Stomach (tissue), 19 donors: Measurements from ENCODE around the gene RHOXF2. TPM values are rescaled to one million over a fixed set of nuclear protein-coding genes. Genes with fewer than 3 reads are reported as not detected.
"Not testable (repeated sequence)": the region's sequence is repeated elsewhere in the genome, so short reads cannot be mapped to it uniquely, and the experiment has no call there.

ENCODE experiments used
- DNase-seq, 2 donors: peaks; one replicate each; pipeline versions ENCODE4 v3.0.0 to v3.0.0-alpha.2; 2013 to 2019
- H3K27ac ChIP-seq, 5 donors: fragments of 200-600 bp in 4 of 5; sonication (generic) in 4 of 5; one replicate each; pipeline ENCODE4 v1.5.1; 2013 to 2019; ENCODE audit warnings: mild to moderate bottlenecking in 1 of 5, moderate library complexity in 1 of 5
- H3K27me3 ChIP-seq, 3 donors: fragments of 200-600 bp; sonication (generic); one replicate each; pipeline ENCODE4 v1.5.1; 2017 to 2019; ENCODE audit warnings: mixed run types in 1 of 3
- H3K36me3 ChIP-seq, 4 donors: fragments of 200-600 bp; sonication (generic); 1 replicate in 3 of 4; 2 replicates in 1 of 4; pipeline ENCODE4 v1.5.1; 2016 to 2019
- H3K4me1 ChIP-seq, 4 donors: fragments of 200-600 bp; sonication (generic); one replicate each; pipeline ENCODE4 v1.5.1; 2016 to 2019
- H3K4me3 ChIP-seq, 4 donors: fragments of 200-600 bp; sonication (generic) in 3 of 4; one replicate each; pipeline ENCODE4 v1.5.1; 2016 to 2019; ENCODE audit warnings: mild to moderate bottlenecking in 1 of 4
- H3K9me3 ChIP-seq, 4 donors: fragments of 200-600 bp; sonication (generic); one replicate each; pipeline ENCODE4 v1.5.1; 2016 to 2019
- EP300 ChIP-seq: sonication (generic); formaldehyde crosslinking; IDR thresholded peaks from one replicate; pipeline ENCODE4 v1.6.1; 2017; ENCODE audit warnings: antibody characterized with exemption
- POLR2A ChIP-seq, 4 donors: fragments of 450-650 bp; IDR thresholded peaks; one replicate each; pipeline ENCODE4 v1.6.1; 2016; ENCODE audit warnings: antibody characterized with exemption in 4 of 4, control low read depth in 2 of 4, mild to moderate bottlenecking in 1 of 4, moderate library complexity in 1 of 4
- POLR2AphosphoS5 ChIP-seq, 3 donors: sonication (generic); formaldehyde crosslinking; IDR thresholded peaks; one replicate each; pipeline ENCODE4 v1.6.1; 2016; ENCODE audit warnings: antibody characterized with exemption in 3 of 3
- WGBS, 5 donors: extraction: QIAGEN DNeasy Blood & Tissue Kit in 3 of 5; methylation state at CpG; one replicate each; pipeline versions ENCODE4 v1.1.5 to v1.1.7; 2013 to 2018; 5-methylcytosine and 5-hydroxymethylcytosine counted together
- intact Hi-C: fragments of 100-400 bp; cut with DNase I; formaldehyde crosslinking; loops from one replicate; pipeline ENCODE4 v1.15.1; 2023; ENCODE audit warnings: low total_unique reads
- long read RNA-seq, 10 donors: transcript quantifications; one replicate each; lab custom pipeline, GENCODE V29; 2026
- polyA plus RNA-seq, 3 donors: library from polyadenylated mRNA; stranded (reverse); fragments of 200-250 nt; gene quantifications; one replicate each; pipeline ENCODE4 v1.2.3, GENCODE V29; 2013
- total RNA-seq, 5 donors: library from RNA; depleted of rRNA; stranded (reverse); fragments of >200 nt; gene quantifications; one replicate each; pipeline versions ENCODE4 v1.1.0 to v1.2.3, GENCODE V29; 2014 to 2016
- TF ChIP-seq, protein P1 (sequence below), 7 experiments: fragments of 450-650 bp in 4 of 7; fragments of 200-600 bp in 3 of 7; sonication (generic) in 3 of 7; IDR thresholded peaks; one replicate each; pipeline ENCODE4 v1.5.1; 2016 to 2019; ENCODE audit warnings: antibody characterized with exemption in 7 of 7, control low read depth in 2 of 7, mild to moderate bottlenecking in 1 of 7
- donor health status: healthy with polysubstance abuse.
- donor health status: Bipolar disorder and iron deficiency.
- donor health status: healthy.

Gene RHOXF2, protein sequence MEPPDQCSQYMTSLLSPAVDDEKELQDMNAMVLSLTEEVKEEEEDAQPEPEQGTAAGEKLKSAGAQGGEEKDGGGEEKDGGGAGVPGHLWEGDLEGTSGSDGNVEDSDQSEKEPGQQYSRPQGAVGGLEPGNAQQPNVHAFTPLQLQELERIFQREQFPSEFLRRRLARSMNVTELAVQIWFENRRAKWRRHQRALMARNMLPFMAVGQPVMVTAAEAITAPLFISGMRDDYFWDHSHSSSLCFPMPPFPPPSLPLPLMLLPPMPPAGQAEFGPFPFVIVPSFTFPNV
- total RNA-seq (not detected), polyA plus RNA-seq (not detected)
- long read RNA-seq, donor 1 = 0 reads
- long read RNA-seq, donor 2 = 0 reads
- long read RNA-seq, donor 3 = 0 reads
- long read RNA-seq, donor 4 = 0 reads
- long read RNA-seq, donor 5 = 0 reads
- long read RNA-seq, donor 6 = 0 reads
- long read RNA-seq, donor 7 = 0 reads
- long read RNA-seq, donor 8 = 0 reads
- long read RNA-seq, donor 9 = 0 reads
- long read RNA-seq, donor 10 = 0 reads

DNA sequence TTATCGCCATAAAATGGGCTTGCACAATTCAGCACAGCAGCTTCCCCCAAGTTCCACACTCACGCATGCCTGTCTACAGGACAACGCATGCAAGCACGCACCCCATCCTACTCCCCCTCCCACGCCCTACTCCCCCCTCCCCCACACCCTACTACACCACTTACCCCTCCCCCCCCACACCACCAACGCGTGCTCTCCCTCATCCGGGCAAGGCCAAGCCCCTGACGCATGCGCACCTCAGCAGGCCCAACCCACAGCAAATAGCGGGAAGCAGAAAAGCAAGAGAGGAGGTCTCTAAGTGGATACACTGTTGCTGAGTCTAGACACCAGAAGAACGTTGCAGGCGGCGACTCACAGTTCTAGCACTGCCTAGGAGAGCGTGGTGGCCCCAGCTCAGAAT, at the start of gene RHOXF2:
TSS of gene RHOXF2 (plus strand) at position 301 of the 400 bp plus-strand sequence. CDS start 138 bp downstream, outside the sequence.
- H3K27ac ChIP-seq, H3K4me3 ChIP-seq, DNase-seq, H3K36me3 ChIP-seq, H3K27me3 ChIP-seq, H3K4me1 ChIP-seq, intact Hi-C loops, H3K9me3 ChIP-seq: not testable (repeated sequence)
- no CpG with 5 or more reads among the region's 15 CpGs for WGBS, 5 donors

DNA sequence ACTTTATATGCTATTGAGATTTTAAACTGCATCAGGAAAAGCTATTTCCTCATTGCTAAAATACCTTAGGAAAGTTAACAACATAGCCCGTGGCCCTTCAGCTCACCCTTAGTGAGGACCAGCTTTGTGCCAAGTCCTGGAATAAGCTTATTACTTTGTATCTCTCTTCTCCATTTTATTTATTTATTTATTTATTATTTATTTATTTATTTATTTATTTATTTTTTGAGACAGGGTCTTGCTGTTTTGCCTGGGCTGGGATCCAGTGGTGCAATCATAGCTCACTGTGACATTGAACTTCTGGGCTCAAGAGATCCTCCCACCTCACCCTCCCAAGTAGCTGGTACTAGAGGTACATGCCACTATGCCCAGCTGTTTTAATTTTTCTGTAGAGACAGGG, 49.0 kb upstream of the RHOXF2 start:
- Histone ChIP-seq H3K9me3 (peaks cover 0 to 13% (median 3%) of the 10 kb centered on the region in 4 donors), H3K27me3 (no peaks in the 10 kb centered on the region), H3K4me1 (no peaks in the 10 kb centered on the region), H3K27ac (no peak overlapping the region), H3K36me3 (no peaks in the 10 kb centered on the region), H3K4me3 (no peak overlapping the region)
- DNase-seq = no peak
- intact Hi-C loops = no loop called here
- 73 to 91% (median 85%) methylated on average over 1 of the region's 1 CpG for WGBS, 5 donors
- TF ChIP-seq POLR2AphosphoS5 (IDR thresholded peaks at IDR 0.05) (no peak), POLR2A (IDR thresholded peaks at IDR 0.05) (no peak), EP300 (no peak)
- TF ChIP-seq, protein P1, sequence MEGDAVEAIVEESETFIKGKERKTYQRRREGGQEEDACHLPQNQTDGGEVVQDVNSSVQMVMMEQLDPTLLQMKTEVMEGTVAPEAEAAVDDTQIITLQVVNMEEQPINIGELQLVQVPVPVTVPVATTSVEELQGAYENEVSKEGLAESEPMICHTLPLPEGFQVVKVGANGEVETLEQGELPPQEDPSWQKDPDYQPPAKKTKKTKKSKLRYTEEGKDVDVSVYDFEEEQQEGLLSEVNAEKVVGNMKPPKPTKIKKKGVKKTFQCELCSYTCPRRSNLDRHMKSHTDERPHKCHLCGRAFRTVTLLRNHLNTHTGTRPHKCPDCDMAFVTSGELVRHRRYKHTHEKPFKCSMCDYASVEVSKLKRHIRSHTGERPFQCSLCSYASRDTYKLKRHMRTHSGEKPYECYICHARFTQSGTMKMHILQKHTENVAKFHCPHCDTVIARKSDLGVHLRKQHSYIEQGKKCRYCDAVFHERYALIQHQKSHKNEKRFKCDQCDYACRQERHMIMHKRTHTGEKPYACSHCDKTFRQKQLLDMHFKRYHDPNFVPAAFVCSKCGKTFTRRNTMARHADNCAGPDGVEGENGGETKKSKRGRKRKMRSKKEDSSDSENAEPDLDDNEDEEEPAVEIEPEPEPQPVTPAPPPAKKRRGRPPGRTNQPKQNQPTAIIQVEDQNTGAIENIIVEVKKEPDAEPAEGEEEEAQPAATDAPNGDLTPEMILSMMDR (IDR thresholded peaks at IDR 0.05) = no peak

DNA sequence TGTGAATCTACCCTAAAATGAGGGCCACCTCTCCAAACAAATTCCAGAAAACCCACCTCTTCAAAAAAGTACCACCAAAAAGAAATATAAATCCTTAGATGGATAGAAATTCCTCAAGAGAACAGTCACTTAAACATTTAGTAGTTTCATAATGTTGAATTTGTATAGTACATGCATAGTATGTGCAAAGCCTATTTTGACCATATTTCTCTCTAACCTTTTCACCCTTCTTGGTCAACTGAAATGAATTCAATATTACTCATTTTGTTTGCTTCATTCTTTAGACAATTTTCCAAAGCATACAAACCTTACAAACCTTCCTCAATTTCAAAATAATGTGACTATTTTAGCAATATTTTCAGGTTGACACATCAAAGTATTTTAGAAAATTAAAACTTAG, 46.8 kb upstream of the RHOXF2 start:
- no peak overlapping the region for H3K4me3 ChIP-seq
- no peak overlapping the region for H3K27ac ChIP-seq
- H3K4me1 ChIP-seq = no peaks in the 10 kb centered on the region
- no peaks in the 10 kb centered on the region for H3K9me3 ChIP-seq
- TF ChIP-seq EP300 = no peak
- TF ChIP-seq, protein P1 (IDR thresholded peaks at IDR 0.05) = no peak
- TF ChIP-seq POLR2AphosphoS5 (IDR thresholded peaks at IDR 0.05) = no peak
- TF ChIP-seq POLR2A (IDR thresholded peaks at IDR 0.05) = no peak
- no peak for DNase-seq
- intact Hi-C loops = no loop called here
- no peaks in the 10 kb centered on the region for H3K27me3 ChIP-seq
- no peaks in the 10 kb centered on the region for H3K36me3 ChIP-seq

DNA sequence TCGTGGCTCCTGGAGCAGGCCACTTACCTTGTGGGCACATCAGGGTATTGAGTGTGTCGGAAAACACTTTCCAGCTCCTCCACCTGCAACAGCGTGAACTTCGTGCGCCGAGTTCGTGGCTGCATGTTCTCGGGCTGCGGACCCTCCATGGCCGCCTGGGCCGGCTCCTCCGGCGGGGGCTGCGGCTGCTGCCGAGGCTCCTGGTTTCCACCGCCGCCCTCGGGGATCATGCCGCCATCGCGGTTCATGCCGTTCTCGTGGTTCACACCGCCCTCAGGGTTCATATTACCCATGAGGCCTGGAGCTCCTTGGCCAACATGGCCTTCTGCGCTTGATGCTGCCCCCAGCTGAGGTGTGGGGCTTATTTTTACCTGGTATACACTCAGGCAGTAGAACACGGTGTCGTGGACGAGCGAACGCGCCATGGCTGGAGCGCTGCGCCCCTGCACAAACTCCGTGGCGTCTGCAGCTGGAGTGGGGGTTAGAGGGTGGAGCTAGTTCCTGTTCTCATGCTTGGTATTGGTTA, 42.9 kb upstream of the RHOXF2 start, which contains the start of gene RHOXF1:
TSS of gene RHOXF1 (minus strand) at position 476 of the 526 bp plus-strand sequence. CDS start at position 425, 51 bp downstream.
- Histone ChIP-seq H3K4me3 (no peak within 1 kb of the TSS), H3K27ac (no peak within 1 kb of the TSS), H3K36me3 (no peaks in the 10 kb centered on the region), H3K9me3 (no peaks in the 10 kb centered on the region), H3K27me3 (no peaks in the 10 kb centered on the region), H3K4me1 (no peaks in the 10 kb centered on the region)
- DNase-seq = no peak
- WGBS, 5 donors = 91 to 98% (median 95%) methylated on average over 21 to 35 of the region's 35 CpGs
- no peak for TF ChIP-seq EP300
- TF ChIP-seq, protein P1 (IDR thresholded peaks at IDR 0.05) = no peak
- no peak for TF ChIP-seq POLR2AphosphoS5 (IDR thresholded peaks at IDR 0.05)
- no peak for TF ChIP-seq POLR2A (IDR thresholded peaks at IDR 0.05)
- intact Hi-C loops = no loop called here

DNA sequence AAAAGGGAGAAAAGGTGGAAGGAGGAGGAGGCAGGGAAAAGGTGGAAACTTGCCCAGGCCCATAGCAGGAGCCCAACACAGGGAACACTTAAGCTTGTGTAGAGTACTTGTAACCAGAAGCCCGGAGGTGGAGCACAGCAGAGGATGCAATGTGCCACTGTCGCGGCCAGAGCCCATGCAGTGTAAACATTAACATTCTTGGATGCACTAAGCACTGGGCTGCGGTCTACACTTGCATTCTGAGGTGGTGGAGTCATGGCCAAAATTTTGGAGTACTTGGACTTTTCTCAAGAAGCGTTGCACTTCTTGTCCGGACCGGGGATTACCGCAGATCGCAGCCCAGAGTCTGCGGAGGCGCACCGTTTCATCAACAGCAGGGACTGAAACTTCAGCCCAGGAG, 38.2 kb upstream of the RHOXF2 start:
- no peak overlapping the region for H3K4me3 ChIP-seq
- intact Hi-C loops = no loop called here
- no peak for TF ChIP-seq EP300
- no peak for TF ChIP-seq POLR2A (IDR thresholded peaks at IDR 0.05)
- TF ChIP-seq, protein P1 (IDR thresholded peaks at IDR 0.05) = no peak
- no peak for TF ChIP-seq POLR2AphosphoS5 (IDR thresholded peaks at IDR 0.05)
- peaks cover 0 to 3% (median 0%) of the 10 kb centered on the region in 4 donors for H3K4me1 ChIP-seq
- 73 to 86% (median 81%) methylated on average over 10 to 12 of the region's 12 CpGs for WGBS, 5 donors
- H3K36me3 ChIP-seq = no peaks in the 10 kb centered on the region
- no peaks in the 10 kb centered on the region for H3K27me3 ChIP-seq
- H3K9me3 ChIP-seq = no peaks in the 10 kb centered on the region
- no peak overlapping the region for H3K27ac ChIP-seq
- no peak for DNase-seq
